ENCODE measurements around the gene TSPAN2.

DNA sequence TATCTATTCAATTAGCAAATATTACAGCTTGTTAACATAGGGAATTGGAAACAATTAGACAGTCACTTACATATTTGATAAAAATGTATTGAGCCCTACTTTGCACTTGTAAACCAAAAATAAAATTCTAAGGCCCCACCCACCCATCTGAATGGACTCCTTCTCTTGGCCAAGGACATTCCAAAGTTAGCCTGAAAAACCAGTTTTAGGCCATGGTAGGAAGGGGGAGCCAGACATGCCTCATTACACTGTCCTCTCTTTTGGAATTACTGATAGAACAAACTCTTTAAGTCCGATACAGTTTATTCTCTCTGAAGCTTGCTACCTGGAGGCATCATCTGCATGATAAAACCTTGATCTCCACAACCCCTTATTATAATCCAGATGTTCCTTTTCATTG lies 28.0 kb upstream of the TSPAN2 start:
- TF ChIP-seq ZFP30 (CRISPR knock-in tag; IDR thresholded peaks at IDR 0.05) (no peak), GLIS3 (CRISPR knock-in tag; IDR thresholded peaks at IDR 0.05) (no peak), ZFP3 (CRISPR knock-in tag; IDR thresholded peaks at IDR 0.05) (no peak), PPARA (CRISPR knock-in tag; IDR thresholded peaks at IDR 0.05; ENCODE audit: borderline replicate concordance) (no peak), ARNTL (CRISPR knock-in tag; IDR thresholded peaks at IDR 0.05; ENCODE audit: borderline replicate concordance, low read depth) (no peak)
- TF ChIP-seq, protein P1, sequence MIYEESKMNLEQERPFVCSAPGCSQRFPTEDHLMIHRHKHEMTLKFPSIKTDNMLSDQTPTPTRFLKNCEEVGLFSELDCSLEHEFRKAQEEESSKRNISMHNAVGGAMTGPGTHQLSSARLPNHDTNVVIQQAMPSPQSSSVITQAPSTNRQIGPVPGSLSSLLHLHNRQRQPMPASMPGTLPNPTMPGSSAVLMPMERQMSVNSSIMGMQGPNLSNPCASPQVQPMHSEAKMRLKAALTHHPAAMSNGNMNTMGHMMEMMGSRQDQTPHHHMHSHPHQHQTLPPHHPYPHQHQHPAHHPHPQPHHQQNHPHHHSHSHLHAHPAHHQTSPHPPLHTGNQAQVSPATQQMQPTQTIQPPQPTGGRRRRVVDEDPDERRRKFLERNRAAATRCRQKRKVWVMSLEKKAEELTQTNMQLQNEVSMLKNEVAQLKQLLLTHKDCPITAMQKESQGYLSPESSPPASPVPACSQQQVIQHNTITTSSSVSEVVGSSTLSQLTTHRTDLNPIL (CRISPR knock-in tag; IDR thresholded peaks at IDR 0.05; ENCODE audit: low read depth) = no peak
- TF ChIP-seq, protein P2, sequence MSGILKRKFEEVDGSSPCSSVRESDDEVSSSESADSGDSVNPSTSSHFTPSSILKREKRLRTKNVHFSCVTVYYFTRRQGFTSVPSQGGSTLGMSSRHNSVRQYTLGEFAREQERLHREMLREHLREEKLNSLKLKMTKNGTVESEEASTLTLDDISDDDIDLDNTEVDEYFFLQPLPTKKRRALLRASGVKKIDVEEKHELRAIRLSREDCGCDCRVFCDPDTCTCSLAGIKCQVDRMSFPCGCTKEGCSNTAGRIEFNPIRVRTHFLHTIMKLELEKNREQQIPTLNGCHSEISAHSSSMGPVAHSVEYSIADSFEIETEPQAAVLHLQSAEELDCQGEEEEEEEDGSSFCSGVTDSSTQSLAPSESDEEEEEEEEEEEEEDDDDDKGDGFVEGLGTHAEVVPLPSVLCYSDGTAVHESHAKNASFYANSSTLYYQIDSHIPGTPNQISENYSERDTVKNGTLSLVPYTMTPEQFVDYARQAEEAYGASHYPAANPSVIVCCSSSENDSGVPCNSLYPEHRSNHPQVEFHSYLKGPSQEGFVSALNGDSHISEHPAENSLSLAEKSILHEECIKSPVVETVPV (CRISPR knock-in tag; IDR thresholded peaks at IDR 0.05) = no peak
